Measurements from ENCODE around the gene YEATS2.

The YEATS2 gene

DNA sequence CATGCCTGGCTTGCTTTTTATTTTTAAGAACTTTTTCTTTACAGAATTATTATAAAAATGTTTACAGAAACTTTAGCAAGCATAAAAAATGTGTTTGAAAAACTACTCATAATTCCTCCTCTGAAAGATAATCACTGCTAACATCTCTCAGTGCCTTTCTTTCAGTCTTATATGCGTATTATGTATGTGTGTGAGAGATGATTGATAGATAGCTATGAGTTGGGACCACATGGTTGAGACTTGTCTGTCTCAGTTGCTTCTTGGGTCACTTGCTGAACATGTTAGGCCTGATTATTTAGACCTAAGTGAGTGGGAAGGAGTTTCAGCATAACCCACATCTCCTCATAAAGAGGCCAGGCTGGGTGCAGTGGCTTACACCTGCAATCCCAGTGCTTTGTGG lies 116.6 kb downstream of the YEATS2 start:
- DNase-seq (no peak), ATAC-seq (no peak)

DNA sequence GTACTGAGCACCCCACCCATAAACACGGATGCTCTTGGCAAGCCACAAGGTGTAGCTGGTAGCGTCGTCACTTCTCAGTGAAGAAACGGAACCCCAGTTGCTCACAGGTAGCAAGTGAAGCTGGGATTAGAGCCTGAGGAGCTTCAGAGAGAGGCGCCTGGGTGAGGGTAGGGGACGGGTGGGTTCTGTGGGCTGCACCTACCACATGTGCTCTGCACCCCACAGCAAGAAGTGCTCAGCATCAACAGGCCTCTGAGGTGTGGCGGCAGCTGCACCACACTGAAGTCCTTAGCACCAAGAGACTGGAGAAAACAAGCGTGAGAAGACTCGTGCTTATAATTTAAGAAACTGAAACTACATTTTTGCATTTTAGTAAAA lies 118.0 kb downstream of the YEATS2 start:
- ATAC-seq (no peak), DNase-seq (no peak)

DNA sequence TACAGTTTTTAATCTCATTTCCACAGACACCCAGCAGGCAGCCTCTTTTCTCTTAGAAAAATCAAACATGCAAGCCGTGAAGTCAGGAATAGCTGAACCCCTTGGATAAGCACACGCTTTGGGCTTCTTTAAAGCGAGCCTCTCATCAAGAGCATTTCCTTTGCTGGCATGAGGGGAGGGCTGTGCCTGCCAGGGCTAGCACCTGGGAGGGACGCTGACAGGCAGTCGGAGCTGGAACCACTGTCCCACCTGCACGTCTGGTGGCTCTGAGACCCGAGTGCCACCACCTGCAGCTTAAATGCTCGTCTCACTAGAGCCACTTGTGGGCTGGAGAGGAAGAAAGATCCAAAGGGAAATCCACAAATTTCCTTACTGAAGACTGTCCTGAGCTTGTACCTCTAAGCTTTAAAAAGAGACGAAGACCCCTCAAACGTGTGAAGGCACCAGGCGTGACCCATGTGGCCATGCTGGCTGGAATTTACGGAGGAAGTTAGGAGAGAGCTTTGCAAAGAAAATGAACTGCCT lies 118.4 kb downstream of the YEATS2 start:
- ATAC-seq (no peak), DNase-seq (no peak)

GRCh38 chr3:183816681-183817510 lies 119.3 kb downstream of the YEATS2 start:
- no peak for DNase-seq
- no peak for ATAC-seq

DNA sequence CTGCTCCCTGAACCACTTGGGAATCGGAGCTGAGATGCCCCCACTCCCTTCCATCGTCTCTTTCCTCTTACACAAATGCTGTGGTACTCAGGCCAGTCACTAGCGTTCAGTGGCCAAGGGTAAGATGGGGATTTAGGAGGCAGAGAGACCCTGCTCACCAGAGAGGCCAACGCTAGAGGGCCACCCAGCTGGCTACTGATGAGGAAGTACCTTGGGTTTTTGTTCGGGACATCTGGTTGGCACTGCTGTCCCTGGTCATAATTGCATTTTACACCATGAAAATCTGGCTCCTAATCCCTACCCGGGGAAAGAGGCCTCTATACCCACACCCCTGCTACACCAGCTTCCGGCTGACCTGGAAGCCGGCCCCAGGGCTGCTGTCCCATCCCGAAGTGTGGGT lies 120.0 kb downstream of the YEATS2 start:
- ATAC-seq (no peak), DNase-seq (no peak)

DNA sequence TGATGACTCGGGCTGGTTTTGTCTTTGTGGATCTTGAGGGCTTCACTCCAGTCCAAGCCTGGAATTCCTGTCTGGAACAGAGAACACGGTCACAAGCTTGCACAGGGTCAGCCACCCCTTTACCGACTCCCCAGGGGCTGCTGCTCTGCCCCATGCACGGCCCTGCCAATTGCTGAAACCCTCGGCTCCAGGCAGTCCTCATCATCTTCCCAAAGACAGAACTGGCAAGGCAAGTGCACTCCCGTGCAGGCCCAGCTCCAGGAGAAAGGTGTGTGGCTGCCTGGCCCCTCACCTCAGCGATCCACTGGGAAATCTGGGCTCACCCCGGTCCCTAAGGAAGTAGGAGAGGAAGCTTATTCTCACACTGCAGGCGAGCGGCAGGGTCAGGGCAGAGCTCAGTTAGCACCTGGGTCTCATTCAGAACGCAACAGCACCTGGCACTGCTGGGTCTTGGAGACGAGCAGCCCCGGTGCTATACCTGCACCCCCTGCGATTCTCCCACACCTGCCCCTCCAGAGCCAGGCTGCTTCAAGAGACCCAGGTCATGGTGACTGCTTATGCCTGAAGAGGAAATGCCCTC lies 120.5 kb downstream of the YEATS2 start:
- ATAC-seq (no peak), DNase-seq (no peak)

- ATAC-seq (no peak), DNase-seq (no peak)
Observed at GRCh38 chr3:183818706-183819624, 121.4 kb downstream of the YEATS2 start.

- no peak for ATAC-seq
- no peak for DNase-seq
Observed at GRCh38 chr3:183819831-183820230, 122.2 kb downstream of the YEATS2 start.

GRCh38 chr3:183822631-183823030 lies 125.0 kb downstream of the YEATS2 start:
- DNase-seq: no peak

DNA sequence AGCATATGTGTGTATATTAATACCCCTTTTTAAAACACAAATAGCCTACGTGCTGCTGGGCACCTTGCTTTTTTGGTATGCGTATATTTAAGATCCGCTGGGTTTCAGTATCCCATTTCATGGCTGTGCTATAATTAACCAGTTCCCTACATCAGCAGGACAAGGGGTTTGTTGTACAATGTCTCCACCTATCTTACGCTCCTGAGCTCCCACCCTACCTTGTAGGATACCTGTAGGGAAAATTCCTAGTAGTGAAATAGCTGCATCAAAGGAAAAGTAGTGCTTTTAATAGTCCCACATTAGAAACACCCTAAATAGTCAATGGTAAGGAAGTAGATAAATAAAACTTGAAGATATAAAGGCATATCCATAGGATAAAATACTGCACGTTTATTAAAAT lies 126.4 kb downstream of the YEATS2 start:
- DNase-seq (no peak), ATAC-seq (no peak)

More at GRCh38 chr3:183822631-183823030, 125.0 kb downstream of the YEATS2 start:
- ATAC-seq: no peak

GRCh38 chr3:183824761-183825455 lies 127.3 kb downstream of the YEATS2 start:
- ATAC-seq: peak; percentile 55

GRCh38 chr3:183825456-183826161 lies 128.0 kb downstream of the YEATS2 start, which contains the start of gene MAP6D1:
Gene MAP6D1 (minus strand): TSS chr3:183825577. CDS start chr3:183825547, 30 bp downstream.
- DNase-seq (peak; percentile 70), ATAC-seq (peak; percentile 73)

More at GRCh38 chr3:183824761-183825455, 127.3 kb downstream of the YEATS2 start:
- peak; percentile 26 for DNase-seq

GRCh38 chr3:183826448-183827250 lies 129.1 kb downstream of the YEATS2 start:
- DNase-seq: no peak
- ATAC-seq: no peak

DNA sequence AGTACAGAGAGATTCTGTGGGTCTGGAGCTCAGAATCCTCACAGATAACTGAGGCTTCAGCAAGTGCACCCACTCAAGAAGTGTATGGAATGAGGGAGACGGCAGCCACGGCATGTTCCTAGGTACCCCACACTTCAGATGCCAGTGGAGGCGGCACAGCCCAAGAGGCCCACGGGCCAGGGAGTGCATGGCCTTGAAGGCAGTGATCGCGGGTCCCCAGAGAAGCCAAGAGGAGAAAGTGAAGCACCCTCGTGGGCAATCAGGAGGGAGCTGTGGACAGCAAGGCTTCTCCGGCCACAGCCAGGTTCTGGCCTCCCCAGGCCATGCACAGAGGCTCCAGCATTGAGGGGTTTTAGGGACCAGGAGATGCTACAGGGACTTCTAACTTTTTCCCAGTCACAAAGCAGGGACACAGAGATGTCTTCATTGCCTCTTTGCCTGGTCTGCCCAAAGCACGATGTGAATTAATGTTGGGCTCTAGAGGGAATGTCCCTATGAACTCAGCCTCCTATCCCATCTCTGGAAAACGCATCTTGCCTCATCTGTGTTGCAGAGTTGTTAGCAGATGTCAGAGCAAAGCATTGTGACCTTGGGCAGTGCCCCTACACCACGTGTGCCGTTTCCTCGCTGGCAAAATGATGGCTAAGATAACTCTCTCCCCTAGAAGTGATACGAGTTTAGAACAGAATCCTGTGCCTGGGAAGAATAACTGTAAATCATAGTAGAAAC lies 130.4 kb downstream of the YEATS2 start:
- DNase-seq (no peak), ATAC-seq (no peak)

DNA sequence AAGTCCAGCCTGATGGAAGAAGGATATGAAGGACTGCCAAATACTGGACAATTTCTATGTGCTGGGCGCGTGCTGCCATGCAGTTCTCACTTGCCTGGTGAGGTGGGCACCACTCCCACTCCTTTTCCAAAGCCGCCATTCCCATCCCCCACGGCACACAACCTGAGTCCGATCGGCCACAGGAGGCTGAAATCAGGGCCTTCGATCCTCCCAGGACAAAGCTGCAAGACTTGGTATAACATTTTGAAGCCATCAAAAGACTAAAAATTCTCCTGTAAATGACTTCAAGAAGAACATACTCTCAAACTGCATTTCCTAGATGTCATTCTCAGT lies 130.9 kb downstream of the YEATS2 start:
- ATAC-seq (no peak), DNase-seq (no peak)

GRCh38 chr3:183829466-183829865 lies 131.9 kb downstream of the YEATS2 start:
- no peak for DNase-seq
- no peak for ATAC-seq

DNA sequence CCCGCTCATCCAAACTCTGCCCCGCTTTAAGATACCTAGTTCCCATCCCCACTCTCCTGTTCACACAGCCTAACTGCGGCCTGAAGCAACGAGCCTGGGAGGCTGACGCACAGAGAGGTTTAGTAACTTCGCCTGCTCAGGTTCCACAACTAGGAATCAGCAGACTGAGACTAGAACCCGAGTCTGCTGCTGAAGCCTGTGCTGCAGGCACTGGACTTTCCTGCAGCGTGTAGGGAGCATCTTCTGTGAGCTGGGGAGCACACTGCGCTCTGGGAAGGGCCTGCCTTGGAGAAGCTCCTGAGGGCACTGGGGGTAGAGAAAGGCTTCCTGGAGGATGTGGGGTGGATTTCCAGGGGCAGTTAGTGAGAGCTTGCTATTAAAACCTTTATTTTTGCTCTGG lies 132.6 kb downstream of the YEATS2 start:
- DNase-seq (no peak), ATAC-seq (no peak)

DNA sequence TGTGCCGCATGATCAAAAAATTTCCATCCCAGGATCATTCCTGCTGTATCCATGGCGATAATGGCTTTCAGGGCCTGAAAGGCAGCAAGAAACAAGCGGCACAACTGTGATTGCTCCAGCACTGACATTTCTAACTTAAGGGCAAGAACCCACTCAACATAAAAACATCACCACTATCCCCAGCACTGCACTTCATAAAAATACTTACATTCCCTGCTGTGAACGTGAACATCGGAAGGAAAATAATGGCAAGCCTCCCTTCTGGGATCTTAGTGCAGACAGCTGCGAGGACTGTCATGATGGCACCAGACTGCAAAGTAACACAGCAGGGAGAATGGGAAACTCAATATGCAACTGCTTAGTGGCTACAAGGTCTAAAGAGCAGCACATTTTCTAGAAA lies 135.9 kb downstream of the YEATS2 start:
- ATAC-seq (no peak), DNase-seq (no peak)

DNA sequence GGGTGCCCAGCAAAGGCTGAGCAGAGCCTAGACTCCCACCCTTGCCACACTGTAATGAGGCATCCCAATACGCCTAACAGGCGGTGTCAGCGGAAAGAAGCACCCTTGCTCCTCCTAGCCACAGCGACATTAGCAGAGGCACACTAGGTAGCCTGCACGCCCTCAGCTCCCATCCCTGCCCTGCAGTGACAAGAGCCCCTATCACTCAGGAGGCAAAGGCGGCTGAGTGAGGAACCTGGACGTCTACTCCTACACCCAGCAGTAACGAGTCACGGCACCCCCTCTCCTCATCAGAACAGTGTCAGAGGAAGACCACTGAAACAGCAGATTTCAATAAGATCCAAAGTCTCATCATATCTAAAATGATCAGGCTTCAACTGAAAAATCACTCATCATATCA lies 139.8 kb downstream of the YEATS2 start:
- ATAC-seq (no peak), DNase-seq (no peak)

DNA sequence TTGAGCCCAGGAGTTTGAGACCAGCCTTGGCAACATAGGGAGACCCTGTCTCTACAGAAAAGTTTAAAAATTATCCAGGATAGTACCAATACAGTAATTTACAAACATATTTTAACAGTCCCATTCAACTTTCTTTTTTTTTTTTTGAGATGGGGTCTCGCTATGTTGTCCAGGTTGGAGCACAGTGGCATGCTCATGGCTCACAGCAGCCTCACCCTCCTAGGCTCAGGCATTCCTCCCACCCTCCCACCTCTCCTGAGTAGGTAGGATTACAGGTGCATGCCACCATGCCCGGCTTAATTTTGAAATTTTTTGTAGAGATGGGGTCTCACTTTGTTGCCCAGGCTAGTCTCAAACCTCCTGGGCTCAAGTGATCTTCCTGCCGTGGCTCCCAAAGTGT lies 140.3 kb downstream of the YEATS2 start:
- DNase-seq: no peak
- no peak for ATAC-seq

Data from stimulated activated naive CD8-positive, alpha-beta T cell treated with anti-CD3 and anti-CD28 coated beads, Interleukin-15, Interleukin-2, amounts not matched to agents 100 U/mL and 50 U/mL, for 24 hours (primary cell).